ENCODE results near the gene MBD5.

DNA sequence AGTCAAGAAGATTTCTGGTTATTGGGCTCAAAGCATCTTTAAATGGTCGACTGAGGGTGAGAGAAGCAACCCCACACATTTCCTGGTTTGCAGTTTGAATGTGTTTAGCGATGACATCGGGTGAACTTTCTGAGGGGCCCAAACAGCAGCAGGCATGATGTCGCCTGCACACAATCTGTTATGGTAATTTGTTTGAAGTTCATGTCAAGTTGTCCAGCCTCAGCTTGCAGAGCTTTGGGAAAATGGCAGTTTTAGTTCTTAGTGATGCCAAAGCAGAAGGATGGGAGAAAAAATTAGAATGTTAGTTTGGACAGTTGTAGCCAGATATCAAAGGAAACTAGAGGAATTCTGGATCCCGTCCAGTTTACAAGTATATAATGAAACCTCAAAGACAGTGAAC lies 284.6 kb downstream of the MBD5 start:
- TF ChIP-seq EZH2 (IDR thresholded peaks at IDR 0.05; ENCODE audit: insufficient read depth, poor library complexity, severe bottlenecking) (no peak), EZH2phosphoT487 (IDR thresholded peaks at IDR 0.05; ENCODE audit: insufficient read depth, low read depth) (no peak)
